ENCODE results near the gene GUCY1A2.

The GUCY1A2 gene

DNA sequence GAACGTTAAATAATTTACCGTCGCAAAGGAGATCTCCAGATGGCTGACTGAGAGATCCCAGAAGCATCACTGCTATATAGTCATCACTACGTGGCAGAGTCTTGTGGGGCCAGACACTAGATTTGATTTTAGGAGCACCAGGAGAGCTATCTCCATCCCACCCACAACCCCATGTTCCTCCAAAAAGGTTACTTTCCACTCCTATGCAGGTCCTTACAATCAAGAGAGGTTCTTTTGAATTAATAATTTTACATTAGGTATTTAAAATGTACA is 19.4 kb downstream of the GUCY1A2 start:
- DNase-seq (ENCODE audit: low spot score): no peak

DNA sequence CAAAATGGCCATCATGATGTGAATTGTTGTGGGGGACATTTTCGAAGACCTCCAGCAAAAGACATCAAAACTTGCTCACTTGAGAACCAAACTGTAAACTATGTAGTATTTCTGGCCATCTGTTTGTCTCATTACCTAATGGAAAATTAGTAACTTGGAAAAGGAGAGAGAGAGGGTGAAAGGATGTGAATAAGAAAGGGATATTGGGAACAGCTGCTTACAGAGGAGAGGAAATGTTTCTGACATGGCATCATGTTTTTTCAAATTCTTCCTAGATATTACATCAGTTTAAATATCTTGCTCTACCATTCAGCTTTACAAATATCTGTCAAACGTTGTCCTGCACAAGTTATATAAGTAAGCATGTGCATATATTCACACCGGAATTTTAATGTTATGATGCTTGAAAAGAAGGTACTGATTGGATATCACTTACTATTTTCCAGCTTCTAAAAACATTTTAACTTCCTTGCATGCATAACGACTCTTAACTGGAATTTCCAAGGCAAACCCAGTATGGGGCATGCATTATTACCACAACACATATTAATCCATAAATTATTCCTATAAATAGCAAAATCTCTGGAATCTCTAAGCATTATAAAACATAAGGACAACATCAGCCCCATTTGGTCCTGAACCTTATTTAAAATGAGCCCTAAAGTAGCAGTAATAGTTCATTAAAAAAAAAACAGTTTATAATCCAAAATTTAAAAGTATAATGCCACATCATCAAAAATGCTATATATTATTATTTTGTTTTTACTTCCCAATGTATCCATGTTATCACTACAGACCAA is 20.0 kb downstream of the GUCY1A2 start:
- DNase-seq (ENCODE audit: low spot score): no peak

DNA sequence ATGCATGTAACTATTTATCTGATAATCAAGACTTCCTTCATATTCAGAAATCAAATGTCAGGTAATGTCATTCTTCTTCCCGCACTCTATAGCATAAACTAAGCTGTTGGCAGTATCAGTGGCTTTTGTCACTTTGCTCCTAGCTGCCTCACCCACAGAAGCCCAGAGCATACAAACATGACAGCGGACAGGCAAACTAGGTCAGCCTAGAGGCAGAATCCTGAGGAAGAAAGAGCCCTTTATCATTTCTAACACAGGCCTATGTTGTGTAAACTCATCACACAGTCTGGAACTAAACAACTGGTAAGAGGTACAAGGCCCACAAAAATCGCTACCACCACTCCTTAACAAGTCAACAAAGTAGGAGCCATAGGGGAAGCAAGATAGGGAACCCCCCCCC is 21.0 kb downstream of the GUCY1A2 start:
- DNase-seq (ENCODE audit: low spot score): no peak

DNA sequence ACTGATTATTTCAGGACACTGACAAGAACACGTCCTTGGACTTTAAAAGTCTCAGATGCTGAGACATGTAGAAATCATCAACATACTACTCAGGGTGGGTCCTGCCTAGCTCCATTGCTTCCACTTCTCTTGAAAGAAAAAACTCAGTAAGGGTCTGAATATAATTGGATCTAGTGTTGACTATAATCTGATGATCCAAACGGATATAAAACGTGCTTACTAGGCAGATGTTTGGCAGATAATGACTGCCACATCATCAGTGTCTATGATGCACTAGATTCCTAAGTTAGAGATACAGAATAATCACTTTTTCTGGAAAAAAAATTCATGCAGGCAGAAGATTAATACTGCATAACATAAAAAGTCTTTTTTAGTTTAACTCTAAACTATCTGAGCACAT is 21.6 kb downstream of the GUCY1A2 start:
- DNase-seq (ENCODE audit: low spot score): no peak

DNA sequence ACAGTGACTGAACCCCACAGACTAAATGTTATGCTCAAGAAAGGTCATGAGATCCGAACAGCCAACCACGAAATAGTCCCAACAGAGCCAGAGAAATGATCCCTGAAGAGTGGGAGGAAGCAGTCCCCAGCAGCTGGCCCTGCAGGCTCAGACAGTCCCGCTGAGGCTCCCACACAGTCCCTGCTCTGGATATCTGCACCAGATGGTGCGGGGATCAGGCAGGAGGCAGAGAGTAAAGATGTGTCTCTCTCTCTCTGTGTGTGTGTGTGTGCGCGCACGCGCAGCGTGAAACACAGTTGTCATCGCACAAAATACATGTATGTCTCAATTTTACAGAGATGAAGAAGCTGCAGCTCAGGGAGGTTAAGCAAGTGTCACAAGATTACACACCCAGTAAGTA is 27.9 kb downstream of the GUCY1A2 start:
- DNase-seq (ENCODE audit: low spot score): no peak

DNA sequence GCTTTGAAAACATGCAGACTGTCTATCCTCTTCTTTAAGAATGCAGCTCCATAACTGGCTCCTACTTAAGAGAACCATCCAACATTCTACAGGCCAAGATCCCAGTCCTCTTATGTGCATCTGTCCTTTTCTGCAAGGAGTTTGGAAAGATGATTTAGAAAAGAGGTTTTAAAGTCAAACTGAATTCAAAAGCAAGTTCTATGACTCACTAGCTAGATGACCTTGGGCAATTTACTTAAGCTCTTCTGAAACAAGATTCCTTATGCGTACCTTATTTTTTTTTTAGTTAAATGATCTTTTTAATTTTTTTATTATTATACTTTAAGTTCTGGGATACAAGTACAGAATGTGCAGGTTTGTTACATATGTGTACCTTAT is 29.2 kb downstream of the GUCY1A2 start:
- DNase-seq (ENCODE audit: low spot score): no peak

DNA sequence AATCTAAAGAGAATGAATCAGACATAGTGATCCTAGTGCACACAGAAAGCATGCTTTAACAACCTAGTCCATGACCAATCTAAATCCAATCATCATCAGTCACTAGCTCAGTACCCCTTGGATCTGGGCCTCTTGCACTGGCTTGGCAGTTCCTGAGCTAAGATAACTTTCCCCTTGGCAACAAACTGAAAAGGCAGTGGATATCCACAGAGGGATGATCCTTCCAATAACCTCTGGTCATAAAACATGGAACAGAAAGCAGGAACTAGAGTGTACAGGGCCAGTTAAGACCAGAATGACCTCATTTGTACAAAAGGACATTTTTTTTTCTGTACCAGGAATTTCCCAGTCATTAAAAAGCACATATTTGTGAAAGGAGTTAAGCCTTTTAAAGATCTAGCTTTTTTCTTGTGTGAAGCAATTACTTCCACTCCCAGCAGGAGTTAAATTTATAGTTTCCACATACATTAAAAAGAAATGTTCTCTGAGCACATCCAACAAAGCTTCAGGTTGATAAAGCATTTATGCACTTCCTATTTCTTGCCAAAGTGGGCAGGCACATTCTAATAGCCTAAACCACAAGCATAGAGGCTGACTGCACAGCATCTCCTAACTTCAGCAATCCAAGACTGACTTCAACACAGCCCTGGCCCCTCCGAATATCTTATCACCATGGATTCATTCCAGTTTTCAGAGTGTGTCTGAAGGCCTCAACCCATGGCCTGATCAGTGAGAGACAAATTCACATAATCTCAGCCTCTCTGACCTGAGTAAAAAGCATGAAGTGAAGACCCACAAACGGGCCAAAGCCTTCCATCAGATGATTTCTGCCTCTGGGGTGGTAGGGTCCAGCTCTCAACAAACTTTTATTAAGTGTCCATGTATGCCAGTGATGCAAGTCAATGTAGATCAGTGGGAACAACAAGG is 29.9 kb downstream of the GUCY1A2 start:
- DNase-seq (ENCODE audit: low spot score): no peak

DNA sequence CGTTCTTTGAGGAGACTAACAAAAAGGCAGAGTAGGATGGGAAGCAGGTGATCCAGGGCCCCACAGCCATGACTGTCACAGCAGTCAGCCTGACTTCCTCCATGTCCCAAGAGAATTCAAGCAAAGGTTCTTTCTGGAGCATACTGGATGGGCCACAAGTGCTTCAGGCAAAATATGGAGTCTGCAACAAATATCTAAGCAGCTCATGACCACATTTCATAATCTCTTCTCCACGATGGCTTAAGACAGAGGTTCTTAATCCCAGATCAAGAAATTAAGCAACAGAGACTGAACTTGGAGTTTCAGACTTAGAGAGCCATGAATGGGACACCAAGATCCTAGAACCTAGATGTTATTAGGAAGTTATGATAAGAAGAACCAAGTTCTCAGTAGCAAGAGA is 31.6 kb downstream of the GUCY1A2 start:
- no peak for DNase-seq (ENCODE audit: low spot score)

DNA sequence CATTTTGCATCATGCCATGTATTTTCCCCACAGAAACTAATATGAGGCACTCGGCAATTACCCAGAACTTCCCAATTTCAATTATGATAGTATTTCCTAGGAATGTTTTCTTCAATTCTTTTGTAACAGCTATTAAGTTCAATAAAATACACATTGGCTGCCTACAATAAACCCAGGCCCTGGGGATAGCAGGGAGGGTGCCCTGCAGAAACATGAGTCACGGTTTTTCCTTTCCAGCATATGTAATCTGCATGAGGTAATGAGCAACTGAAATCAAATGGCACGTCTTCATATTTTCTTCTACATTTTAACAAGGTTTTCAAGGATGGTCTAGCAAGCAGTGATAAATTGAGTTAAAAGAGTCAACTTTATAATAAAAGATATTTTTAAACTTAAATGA is 32.0 kb downstream of the GUCY1A2 start:
- no peak for DNase-seq (ENCODE audit: low spot score)

DNA sequence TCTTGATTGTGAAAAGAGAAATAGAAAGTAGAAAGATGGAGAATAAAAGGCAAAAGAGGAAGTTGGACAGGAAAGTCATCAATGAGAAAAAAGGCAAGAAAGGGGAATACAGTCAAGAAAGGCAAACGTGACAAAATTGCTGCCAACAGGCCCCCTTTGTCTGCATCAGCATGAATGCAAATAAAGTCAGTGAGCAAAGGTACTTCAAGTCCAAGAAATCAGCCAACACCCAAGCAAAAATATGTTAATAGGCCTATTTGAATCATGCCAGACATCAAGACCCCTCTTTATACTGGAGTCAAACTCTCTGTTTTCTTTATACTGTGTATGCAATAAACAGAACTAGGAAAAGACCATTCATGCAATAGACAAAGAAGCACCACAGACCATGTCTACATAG is 34.3 kb downstream of the GUCY1A2 start:
- no peak for DNase-seq (ENCODE audit: low spot score)

DNA sequence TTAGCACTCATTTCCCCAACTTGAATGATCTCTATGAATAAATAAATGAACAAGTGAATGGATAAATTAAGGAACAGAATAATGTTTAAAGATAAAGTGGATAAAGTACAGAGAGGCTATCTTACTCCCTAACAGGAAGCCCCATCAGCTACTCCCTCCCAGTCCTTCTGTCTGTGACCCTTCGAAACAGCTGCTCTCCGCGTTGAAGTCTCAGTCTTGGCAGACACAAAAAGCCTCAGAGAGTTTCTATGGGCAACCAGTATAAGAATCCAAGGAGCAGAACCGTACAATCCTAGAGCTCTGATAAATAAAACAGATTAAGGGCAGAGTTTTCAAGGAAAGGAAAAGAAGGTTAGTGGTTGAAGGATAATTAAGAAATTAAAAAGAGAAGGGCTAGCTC is 35.0 kb downstream of the GUCY1A2 start:
- no peak for DNase-seq (ENCODE audit: low spot score)

DNA sequence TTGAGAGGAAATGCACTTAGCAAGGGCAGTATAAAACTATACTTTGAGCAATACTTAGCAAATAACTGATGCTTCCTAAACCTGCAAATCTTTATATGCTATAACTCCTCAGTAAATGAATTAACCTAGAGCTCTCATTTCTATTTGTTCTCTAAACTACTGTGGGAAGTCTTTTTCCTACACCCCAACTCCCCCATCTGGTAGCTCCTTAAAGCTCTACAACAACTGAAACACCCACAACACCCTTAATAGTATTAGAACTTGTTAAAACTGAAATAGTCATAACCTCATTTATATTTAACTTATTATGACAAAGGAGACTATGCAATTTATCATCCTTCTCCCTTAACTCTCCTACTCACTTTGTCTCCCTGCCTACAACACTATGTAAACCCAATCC is 43.4 kb downstream of the GUCY1A2 start:
- no peak for DNase-seq (ENCODE audit: low spot score)

DNA sequence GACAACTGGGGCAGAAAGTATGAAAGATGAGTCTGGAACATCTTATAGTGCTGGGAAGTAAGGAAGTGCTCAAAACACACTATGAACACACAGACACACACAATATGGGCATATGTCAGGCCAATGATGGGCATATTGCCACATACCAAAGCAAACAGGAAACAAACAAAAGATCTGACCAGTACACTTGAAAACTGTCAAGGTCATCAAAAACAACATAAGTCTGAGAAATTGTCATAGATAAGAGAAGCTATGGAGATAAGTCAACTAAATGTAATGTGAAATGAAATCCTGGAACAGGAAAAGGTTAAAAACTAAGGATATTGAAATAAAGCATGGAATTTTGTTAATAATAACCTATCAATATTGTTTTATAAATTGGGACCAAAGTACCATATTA is 46.4 kb downstream of the GUCY1A2 start:
- DNase-seq (ENCODE audit: low spot score): no peak

DNA sequence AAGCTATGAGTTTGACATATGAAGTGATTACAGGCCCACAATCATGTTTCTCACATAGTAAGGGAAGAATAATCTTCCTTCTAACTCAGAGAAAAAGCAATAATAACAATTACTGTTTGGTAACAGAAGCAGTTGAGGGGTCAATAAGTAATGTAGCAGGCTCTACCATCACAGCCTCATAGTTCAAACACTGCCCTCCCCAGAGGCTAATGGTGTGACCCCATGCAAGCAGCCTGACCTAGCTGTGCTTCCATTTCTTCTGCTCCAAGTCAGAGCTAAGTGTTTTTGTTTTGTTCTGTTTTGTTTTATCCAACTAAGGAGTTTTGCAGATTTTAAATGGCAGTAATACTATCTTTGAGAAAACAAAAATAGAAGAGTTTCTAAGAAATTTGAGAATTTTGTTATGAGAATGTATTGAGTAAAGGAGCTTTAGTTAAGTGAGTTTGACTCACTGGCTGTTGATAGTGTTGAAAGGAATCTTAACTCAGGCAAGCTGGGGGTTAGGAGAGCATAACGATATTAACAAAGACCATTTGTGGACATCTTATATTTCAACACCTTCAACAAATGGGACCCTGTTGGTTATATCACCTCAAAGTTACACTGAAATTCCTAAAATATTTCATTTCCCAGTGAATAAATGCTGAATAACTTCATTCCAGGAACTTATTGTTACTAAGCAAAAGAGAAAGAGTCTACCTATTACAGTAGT is 48.5 kb downstream of the GUCY1A2 start:
- DNase-seq (ENCODE audit: low spot score): no peak

DNA sequence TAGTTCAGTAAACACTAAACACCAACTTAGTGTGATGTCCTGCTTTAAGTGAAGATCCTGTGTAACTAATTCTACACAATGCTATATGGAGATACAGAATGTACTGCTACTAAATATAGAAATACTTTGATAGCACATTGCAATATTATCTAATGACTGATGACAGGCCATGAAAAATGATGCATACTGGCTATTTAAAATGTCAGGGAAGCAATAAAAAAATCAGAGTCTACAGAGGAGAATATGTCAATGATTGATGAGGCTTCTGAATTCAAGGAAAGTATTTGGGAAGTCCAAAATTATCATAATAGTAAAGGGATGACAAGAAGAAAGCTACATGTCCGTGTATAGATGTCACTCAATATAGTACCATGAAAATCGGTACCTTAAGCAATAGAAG is 55.3 kb downstream of the GUCY1A2 start:
- no peak for DNase-seq (ENCODE audit: low spot score)

DNA sequence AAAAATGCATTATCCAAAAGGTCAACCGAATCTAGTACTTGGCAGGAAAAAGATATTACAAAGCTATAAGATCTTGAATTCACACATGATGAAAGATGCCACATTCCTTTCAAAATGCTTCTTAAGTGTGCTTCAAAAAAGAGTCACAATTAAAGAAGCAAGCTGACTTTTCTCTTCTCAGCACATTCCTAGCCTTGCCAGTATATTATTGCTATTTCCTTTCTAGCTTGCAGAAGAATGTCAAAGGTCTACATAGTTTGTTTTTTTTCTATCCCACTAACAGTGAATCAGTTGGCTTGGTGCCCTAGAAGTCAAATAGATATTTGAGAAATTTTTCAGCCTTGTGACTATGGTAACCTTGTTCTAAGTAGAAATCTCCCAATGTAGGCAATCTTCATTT is 56.8 kb downstream of the GUCY1A2 start:
- DNase-seq (ENCODE audit: low spot score): no peak

DNA sequence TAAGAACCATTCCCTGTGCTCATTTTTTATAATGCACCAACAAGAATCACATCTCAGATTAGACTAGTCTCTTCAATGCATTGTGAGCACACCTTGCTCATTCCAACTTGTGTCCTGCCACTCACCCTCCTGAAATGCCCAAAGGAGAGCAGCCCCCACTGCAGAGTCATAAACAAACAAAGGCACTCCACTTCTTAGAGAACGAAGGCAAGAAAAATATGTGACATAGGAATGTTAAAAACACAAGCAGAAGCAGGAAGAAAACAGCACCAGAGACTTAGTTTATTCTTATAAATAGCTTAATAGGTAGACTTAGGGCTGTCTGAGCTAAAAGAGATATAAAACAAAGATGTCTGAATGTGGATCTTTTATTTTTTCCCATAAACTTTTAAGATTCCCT is 57.2 kb downstream of the GUCY1A2 start:
- DNase-seq (ENCODE audit: low spot score): no peak

DNA sequence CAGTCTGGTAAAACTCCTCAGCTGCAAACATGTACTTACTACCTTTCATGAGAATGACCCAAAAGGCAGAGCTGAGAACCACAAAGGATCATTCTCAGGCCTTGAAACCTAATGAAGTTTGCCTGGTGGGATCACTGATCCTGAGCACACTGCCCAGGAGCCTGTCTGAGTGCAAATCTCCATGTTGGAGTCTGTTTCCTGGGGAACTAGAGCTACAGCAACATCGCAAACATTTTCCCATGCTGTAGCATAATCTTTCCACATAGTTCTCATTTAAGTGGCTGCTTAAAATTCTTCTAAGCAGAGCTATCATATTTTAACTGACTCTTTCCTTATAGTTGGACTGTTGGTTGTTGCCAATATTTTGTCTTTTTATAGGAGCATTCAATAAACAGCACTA is 58.5 kb downstream of the GUCY1A2 start:
- DNase-seq (ENCODE audit: low spot score): no peak

DNA sequence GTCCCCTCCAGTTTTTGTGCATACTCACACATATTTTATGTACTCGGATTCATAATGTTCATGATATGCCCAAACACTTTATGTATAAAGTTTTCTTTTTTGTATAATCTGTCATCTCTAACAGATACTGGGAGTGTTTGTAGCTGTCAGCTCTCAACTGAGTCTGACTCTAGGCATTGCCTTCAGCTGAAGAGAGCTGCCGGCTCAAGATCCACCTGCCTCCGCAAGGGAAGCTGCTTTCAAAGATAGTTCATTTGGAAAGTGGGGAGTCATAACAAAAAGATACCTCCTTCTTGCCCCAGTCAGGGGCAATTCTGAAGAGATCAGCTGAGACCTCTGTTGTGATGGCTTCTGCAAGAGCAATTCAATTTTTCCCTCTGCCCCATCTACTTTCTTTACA is 58.9 kb downstream of the GUCY1A2 start:
- no peak for DNase-seq (ENCODE audit: low spot score)

DNA sequence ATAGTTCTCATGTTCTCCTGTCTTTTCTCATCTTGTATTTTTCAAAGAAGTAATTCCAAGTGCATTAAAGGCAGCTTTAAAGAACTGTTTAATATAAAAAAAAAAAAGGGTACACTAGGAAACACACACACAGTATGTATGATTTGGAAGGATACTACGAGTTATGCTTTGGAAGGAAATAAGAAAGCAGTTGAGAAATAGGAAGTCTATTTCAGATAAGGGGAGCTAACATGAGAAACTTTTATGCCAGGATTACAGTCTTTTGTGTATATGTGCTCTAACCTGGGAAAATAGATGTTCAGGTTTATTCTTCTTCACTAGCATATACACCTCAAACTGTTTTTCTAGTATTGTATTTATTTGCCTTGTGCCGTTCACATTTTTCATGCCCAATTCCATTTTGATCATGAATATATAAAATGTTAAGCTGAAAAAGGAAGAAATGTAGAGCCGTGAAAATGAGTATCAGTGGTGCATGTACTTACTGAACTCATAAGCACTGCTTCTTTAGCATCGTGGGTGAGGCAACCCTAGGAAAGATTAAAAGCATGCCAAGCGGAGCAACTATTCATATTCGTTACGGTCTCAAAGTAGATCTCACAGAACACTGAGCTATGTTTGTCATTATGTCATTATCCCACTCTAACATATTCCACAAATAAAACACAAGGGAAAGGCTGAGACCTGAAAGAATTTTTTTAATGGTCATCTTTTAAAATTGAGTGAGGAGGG is 59.6 kb downstream of the GUCY1A2 start:
- DNase-seq (ENCODE audit: low spot score): no peak

DNA sequence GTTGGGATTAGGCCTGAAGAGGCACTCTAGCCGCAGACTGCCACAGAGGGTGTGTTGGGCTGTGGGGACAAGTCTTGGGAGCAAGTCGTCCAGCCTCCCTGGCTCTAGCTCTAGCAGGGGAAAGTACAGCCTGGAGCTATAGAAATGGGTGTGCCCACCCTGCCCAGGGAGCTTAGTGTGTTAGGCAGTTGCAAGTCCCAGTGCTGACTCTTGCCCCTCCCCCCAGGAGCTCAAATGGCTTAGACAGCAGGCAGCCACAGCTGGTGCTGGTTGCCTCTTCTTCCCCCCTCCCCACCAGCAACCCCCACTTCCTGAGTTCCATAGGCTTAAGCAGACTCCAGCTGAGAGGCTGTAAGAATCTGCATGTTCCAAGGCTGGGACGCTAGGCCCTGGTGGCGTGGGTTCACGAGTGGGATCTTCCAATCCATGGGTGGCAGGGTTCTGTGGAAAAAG is 61.2 kb downstream of the GUCY1A2 start:
- DNase-seq (ENCODE audit: low spot score): no peak

DNA sequence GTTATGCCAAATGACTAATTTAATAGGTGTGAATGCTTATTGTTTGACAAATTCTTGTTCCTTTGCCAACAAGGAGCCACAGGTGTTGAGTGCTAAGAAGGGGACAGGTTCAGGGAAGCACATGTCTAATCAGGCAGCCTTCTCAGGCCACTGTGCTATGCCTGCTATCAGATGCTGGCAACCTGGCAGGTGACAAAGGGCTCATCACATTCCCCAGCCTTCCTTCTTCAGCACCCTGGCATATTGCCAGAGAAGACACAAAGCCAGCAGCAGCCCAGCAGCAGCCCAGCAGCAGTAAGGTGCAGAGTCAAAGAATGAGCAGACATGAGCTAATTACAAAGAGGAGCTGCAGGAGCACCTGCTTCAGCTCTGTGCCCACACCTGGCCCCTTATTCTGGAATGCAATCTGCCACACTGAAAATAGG is 68.2 kb downstream of the GUCY1A2 start:
- DNase-seq (ENCODE audit: low spot score): peak; percentile 4
